H9 (cell line): ENCODE data around the gene MMP17. TPM values are rescaled to one million over a fixed set of nuclear protein-coding genes. Genes with fewer than 3 reads are reported as not detected.

Source experiments
- DNase-seq: peaks from one replicate; pipeline ENCODE4 v3.0.0-alpha.2; 2017
- H2AFZ ChIP-seq: one replicate; pipeline ENCODE4 v1.6.1; 2013; ENCODE audit warnings: mild to moderate bottlenecking, low read length, control low read depth, moderate library complexity
- H2AK5ac ChIP-seq: 2 replicates; pipeline ENCODE4 v1.6.1; 2013; ENCODE audit warnings: low read length, control low read depth, mixed read lengths; ENCODE audit not compliant: insufficient read length
- H2BK120ac ChIP-seq: one replicate; pipeline ENCODE4 v1.6.1; 2013; ENCODE audit warnings: low read depth, mild to moderate bottlenecking, low read length, control low read depth, inconsistent platforms; ENCODE audit not compliant: poor library complexity, severe bottlenecking
- H2BK12ac ChIP-seq: 2 replicates; pipeline ENCODE4 v1.6.1; 2013; ENCODE audit warnings: low read length, control low read depth, mixed read lengths, low read depth; ENCODE audit not compliant: insufficient read length
- H2BK15ac ChIP-seq: 2 replicates; pipeline ENCODE4 v1.6.1; 2013; ENCODE audit warnings: low read depth, low read length, control low read depth
- H2BK20ac ChIP-seq: one replicate; pipeline ENCODE4 v1.6.1; 2013; ENCODE audit warnings: low read depth, mild to moderate bottlenecking, low read length, control low read depth, inconsistent platforms; ENCODE audit not compliant: poor library complexity, severe bottlenecking
- H2BK5ac ChIP-seq: 2 replicates; pipeline ENCODE4 v1.6.1; 2013; ENCODE audit warnings: low read length, control low read depth, mixed read lengths; ENCODE audit not compliant: insufficient read length
- H3K14ac ChIP-seq: 2 replicates; pipeline ENCODE4 v1.6.1; 2013; ENCODE audit warnings: low read length, control low read depth; ENCODE audit not compliant: insufficient read depth
- H3K18ac ChIP-seq: 2 replicates; pipeline ENCODE4 v1.6.1; 2013; ENCODE audit warnings: low read depth, mild to moderate bottlenecking, mixed read lengths, low read length, control low read depth; ENCODE audit not compliant: insufficient read length
- H3K23ac ChIP-seq: 2 replicates; pipeline ENCODE4 v1.6.1; 2013; ENCODE audit warnings: low read length, control low read depth, mixed read lengths, low read depth; ENCODE audit not compliant: insufficient read length
- H3K23me2 ChIP-seq: 2 replicates; pipeline ENCODE4 v1.6.1; 2013; ENCODE audit warnings: low read depth, mild to moderate bottlenecking, mixed read lengths, low read length, control low read depth; ENCODE audit not compliant: insufficient read length, poor library complexity, severe bottlenecking
- H3K27ac ChIP-seq: 2 replicates; pipeline ENCODE4 v1.5.1; 2013; ENCODE audit warnings: low read length, control low read depth, mixed read lengths, low read depth; ENCODE audit not compliant: insufficient read length
- H3K27me3 ChIP-seq: 2 replicates; pipeline ENCODE4 v1.6.1; 2013; ENCODE audit warnings: low read length, control low read depth, inconsistent platforms; ENCODE audit not compliant: insufficient read depth
- H3K4ac ChIP-seq: 2 replicates; pipeline ENCODE4 v1.6.1; 2013; ENCODE audit warnings: low read depth, mild to moderate bottlenecking, control low read depth, inconsistent platforms, low read length, moderate library complexity
- H3K4me1 ChIP-seq: 2 replicates; pipeline ENCODE4 v1.6.1; 2013; ENCODE audit warnings: low read length, control low read depth, inconsistent platforms; ENCODE audit not compliant: insufficient read depth
- H3K4me2 ChIP-seq: 2 replicates; pipeline ENCODE4 v1.6.1; 2013; ENCODE audit warnings: low read length, control low read depth, mixed read lengths; ENCODE audit not compliant: insufficient read length, insufficient read depth
- H3K56ac ChIP-seq: 2 replicates; pipeline ENCODE4 v1.6.1; 2013; ENCODE audit warnings: low read depth, mild to moderate bottlenecking, mixed read lengths, low read length, control low read depth; ENCODE audit not compliant: insufficient read length
- H3K79me1 ChIP-seq: 2 replicates; pipeline ENCODE4 v1.6.1; 2013; ENCODE audit warnings: low read depth, mild to moderate bottlenecking, moderate library complexity, low read length, control low read depth, inconsistent platforms; ENCODE audit not compliant: insufficient read depth, poor library complexity, severe bottlenecking
- H3K79me2 ChIP-seq: 2 replicates; pipeline ENCODE4 v1.6.1; 2013; ENCODE audit warnings: low read length, control low read depth, inconsistent platforms; ENCODE audit not compliant: insufficient read depth
- H3K9ac ChIP-seq: 2 replicates; pipeline ENCODE4 v1.6.1; 2013; ENCODE audit warnings: low read length, control low read depth, mixed read lengths; ENCODE audit not compliant: insufficient read length; ENCODE audit errors: extremely low read depth
- H3K9me3 ChIP-seq: one replicate; pipeline ENCODE4 v1.6.1; 2013; ENCODE audit warnings: low read depth, low read length, inconsistent platforms; ENCODE audit not compliant: control insufficient read depth
- H3T11ph ChIP-seq: one replicate; pipeline ENCODE4 v1.6.1; 2013; ENCODE audit warnings: mild to moderate bottlenecking, low read length, control low read depth, inconsistent platforms
- H4K20me1 ChIP-seq: one replicate; pipeline ENCODE4 v1.6.1; 2013; ENCODE audit not compliant: control insufficient read depth, insufficient read length, insufficient read depth
- H4K5ac ChIP-seq: 2 replicates; pipeline ENCODE4 v1.6.1; 2013; ENCODE audit warnings: low read depth, mild to moderate bottlenecking, mixed read lengths, low read length, control low read depth; ENCODE audit not compliant: insufficient read length
- H4K8ac ChIP-seq: replicated peaks from 2 replicates; pipeline ENCODE4 v1.6.1; 2013; ENCODE audit warnings: low read length, control low read depth, mixed read lengths, low read depth; ENCODE audit not compliant: insufficient read length
- H4K91ac ChIP-seq: 2 replicates; pipeline ENCODE4 v1.6.1; 2013; ENCODE audit warnings: low read depth, mild to moderate bottlenecking, moderate library complexity, mixed read lengths, low read length, control low read depth; ENCODE audit not compliant: insufficient read length
- H3K27ac Mint-ChIP-seq, 3 experiments: 2 replicates in 2 of 3; 3 replicates in 1 of 3; pipeline ENCODE4 v1.8.0; 2020 to 2021; ENCODE audit warnings: mixed read lengths in 3 of 3, mild to moderate bottlenecking in 1 of 3, moderate library complexity in 1 of 3
- H3K27me3 Mint-ChIP-seq: 2 replicates; pipeline ENCODE4 v1.8.0; 2021; ENCODE audit warnings: low read depth, mild to moderate bottlenecking, moderate library complexity, mixed read lengths
- H3K36me3 Mint-ChIP-seq, 3 experiments: 2 replicates in 2 of 3; 3 replicates in 1 of 3; pipeline ENCODE4 v1.8.0; 2020 to 2021; ENCODE audit warnings: low read depth in 3 of 3, mixed read lengths in 3 of 3; ENCODE audit not compliant: insufficient read depth in 1 of 3
- H3K4me1 Mint-ChIP-seq, 2 experiments: 2 replicates each; pipeline ENCODE4 v1.8.0; 2020; ENCODE audit warnings: mixed read lengths in 2 of 2
- H3K4me3 Mint-ChIP-seq, 2 experiments: 2 replicates in 1 of 2; 3 replicates in 1 of 2; pipeline ENCODE4 v1.8.0; 2020 to 2021; ENCODE audit warnings: mild to moderate bottlenecking in 2 of 2, mixed read lengths in 2 of 2, moderate library complexity in 1 of 2
- H3K9me3 Mint-ChIP-seq, 2 experiments: 2 replicates in 1 of 2; 3 replicates in 1 of 2; pipeline ENCODE4 v1.8.0; 2020; ENCODE audit warnings: mild to moderate bottlenecking in 2 of 2, mixed read lengths in 2 of 2, moderate library complexity in 1 of 2
- CTCF ChIP-seq: fragments of 200-600 bp; sonication (generic); conservative IDR thresholded peaks from 3 replicates; pipeline ENCODE4 v1.8.0; 2021; ENCODE audit warnings: antibody characterized with exemption, mild to moderate bottlenecking
- WGBS: extraction: QIAGEN DNeasy Blood & Tissue Kit; methylation state at CpG from one replicate; pipeline ENCODE4 v1.1.7; 2013; ENCODE audit warnings: missing lambda C conversion rate, low lambda C conversion rate, mixed read lengths; ENCODE audit not compliant: insufficient read length; ENCODE audit errors: extremely low coverage; 5-methylcytosine and 5-hydroxymethylcytosine counted together
- total RNA-seq: library from RNA; stranded (reverse); gene quantifications from 2 replicates; pipeline ENCODE4 v1.2.1, GENCODE V29; 2021

The MMP17 gene
- total RNA-seq, 1 experiment from 2014 or later: 14.8 TPM

GRCh38 chr12:131810726-131811125 lies 17.5 kb upstream of the MMP17 start:
- H4K20me1 ChIP-seq: no peaks in the 10 kb centered on the region
- no peak overlapping the region for H2BK15ac ChIP-seq
- WGBS: no CpG with 5 or more reads among the region's 13 CpGs
- H3T11ph ChIP-seq: no peak overlapping the region
- no peaks in the 10 kb centered on the region for H3K4me1 ChIP-seq
- H4K91ac ChIP-seq: no peak overlapping the region
- H3K4me2 ChIP-seq: no peak overlapping the region
- H2BK5ac ChIP-seq: no peak overlapping the region
- no peak for DNase-seq
- no peak overlapping the region for H3K4ac ChIP-seq
- H3K79me2 ChIP-seq: no peaks in the 10 kb centered on the region
- no peak for TF ChIP-seq CTCF
- no peak overlapping the region for H4K8ac ChIP-seq
- H3K23me2 ChIP-seq: no peaks in the 10 kb centered on the region
- H3K9me3 ChIP-seq: no peaks in the 10 kb centered on the region
- H3K27ac Mint-ChIP-seq: peak overlapping the region in 2 of 3 experiments; percentile 77 to 84; a peak in 3 of 7 replicates
- no peak overlapping the region for H3K23ac ChIP-seq
- no peak overlapping the region for H4K5ac ChIP-seq
- no peak overlapping the region for H2BK120ac ChIP-seq
- no peak overlapping the region for H3K4me3 Mint-ChIP-seq
- no peak overlapping the region for H3K14ac ChIP-seq
- no peak overlapping the region for H2BK20ac ChIP-seq
- H3K18ac ChIP-seq: no peak overlapping the region
- peaks cover 22 to 24% of the 10 kb centered on the region in 2 experiments for H3K9me3 Mint-ChIP-seq
- H3K9ac ChIP-seq: no peak overlapping the region
- no peak overlapping the region for H3K27ac ChIP-seq
- no peak overlapping the region for H3K56ac ChIP-seq
- H2AFZ ChIP-seq: no peak overlapping the region
- no peaks in the 10 kb centered on the region for H3K27me3 ChIP-seq
- H2AK5ac ChIP-seq: no peak overlapping the region
- H3K36me3 Mint-ChIP-seq: peaks cover 5 to 20% (median 5%) of the 10 kb centered on the region in 3 experiments; a peak in 6 of 7 replicates
- no peaks in the 10 kb centered on the region for H3K79me1 ChIP-seq
- H2BK12ac ChIP-seq: no peak overlapping the region
- H3K4me1 Mint-ChIP-seq: peaks cover 4 to 11% of the 10 kb centered on the region in 2 experiments
- H3K27me3 Mint-ChIP-seq: peaks cover 3% of the 10 kb centered on the region
